ENCODE data around the gene B4GALNT2.
"Not testable (repeated sequence)": the region's sequence is repeated elsewhere in the genome, so short reads cannot be mapped to it uniquely, and the experiment has no call there.

The B4GALNT2 gene

DNA sequence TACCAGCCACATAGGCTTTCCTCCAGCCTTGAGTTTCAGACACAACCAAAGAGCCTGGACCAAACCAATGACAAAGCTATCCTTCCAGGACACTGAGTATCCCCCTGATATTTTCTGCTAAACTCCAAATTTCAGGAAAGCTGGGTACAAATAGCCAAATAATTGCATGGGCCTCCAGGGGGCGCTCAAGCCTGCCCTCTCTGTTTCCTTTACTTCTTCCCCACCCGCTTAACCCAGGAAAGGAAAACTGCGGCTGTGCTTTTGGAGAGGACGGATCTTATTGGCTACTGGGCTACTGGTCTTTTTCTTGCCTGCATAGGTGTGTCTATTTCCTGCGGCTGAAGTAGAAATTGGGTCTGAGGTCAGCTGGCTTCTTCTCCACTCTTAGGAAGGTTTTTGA lies 47.7 kb downstream of the B4GALNT2 start:
- TF ChIP-seq, protein P1, sequence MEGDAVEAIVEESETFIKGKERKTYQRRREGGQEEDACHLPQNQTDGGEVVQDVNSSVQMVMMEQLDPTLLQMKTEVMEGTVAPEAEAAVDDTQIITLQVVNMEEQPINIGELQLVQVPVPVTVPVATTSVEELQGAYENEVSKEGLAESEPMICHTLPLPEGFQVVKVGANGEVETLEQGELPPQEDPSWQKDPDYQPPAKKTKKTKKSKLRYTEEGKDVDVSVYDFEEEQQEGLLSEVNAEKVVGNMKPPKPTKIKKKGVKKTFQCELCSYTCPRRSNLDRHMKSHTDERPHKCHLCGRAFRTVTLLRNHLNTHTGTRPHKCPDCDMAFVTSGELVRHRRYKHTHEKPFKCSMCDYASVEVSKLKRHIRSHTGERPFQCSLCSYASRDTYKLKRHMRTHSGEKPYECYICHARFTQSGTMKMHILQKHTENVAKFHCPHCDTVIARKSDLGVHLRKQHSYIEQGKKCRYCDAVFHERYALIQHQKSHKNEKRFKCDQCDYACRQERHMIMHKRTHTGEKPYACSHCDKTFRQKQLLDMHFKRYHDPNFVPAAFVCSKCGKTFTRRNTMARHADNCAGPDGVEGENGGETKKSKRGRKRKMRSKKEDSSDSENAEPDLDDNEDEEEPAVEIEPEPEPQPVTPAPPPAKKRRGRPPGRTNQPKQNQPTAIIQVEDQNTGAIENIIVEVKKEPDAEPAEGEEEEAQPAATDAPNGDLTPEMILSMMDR (IDR thresholded peaks at IDR 0.05; ENCODE audit: low read depth, low read length, missing control alignments) = peak; percentile 85
- peak; percentile 24 for DNase-seq (ENCODE audit: extremely low read depth, low read depth)
- H3K4me3 ChIP-seq (replicated peaks; ENCODE audit: low read depth, low read length) = no peak overlapping the region

DNA sequence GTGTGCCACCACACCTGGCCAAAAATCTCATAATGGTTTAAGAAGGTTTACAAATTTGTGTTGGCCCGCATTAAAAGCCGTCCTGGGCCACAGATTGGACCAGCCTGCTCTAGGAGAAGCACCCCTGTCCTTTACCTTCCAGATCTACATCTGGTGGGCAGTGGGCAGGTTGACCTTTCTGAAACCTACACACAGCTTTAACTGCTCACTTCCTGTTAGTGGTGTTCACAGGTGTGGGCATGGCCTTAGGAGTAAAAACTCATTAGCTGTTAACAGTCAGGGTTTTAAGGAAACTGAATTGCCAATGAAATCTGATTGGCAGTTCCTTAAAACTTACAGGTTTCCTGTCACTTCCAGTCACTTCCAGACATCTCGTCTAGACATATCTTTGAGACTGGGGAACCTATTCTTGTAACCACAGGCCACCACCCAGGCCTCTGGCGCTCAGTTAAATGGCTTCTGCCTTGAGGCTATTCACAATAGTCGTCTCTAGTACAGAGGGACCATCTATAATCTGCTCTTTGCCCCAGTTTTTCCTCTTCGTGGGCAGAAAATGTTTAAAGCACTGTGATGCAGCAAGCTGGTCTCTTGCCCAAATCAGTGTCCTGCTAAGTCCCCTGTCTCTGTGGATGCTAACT lies 48.5 kb downstream of the B4GALNT2 start:
- TF ChIP-seq, protein P1 (IDR thresholded peaks at IDR 0.05; ENCODE audit: low read depth, low read length, missing control alignments) = no peak
- no peak overlapping the region for H3K4me3 ChIP-seq (replicated peaks; ENCODE audit: low read depth, low read length)
- DNase-seq (ENCODE audit: extremely low read depth, low read depth) = no peak

DNA sequence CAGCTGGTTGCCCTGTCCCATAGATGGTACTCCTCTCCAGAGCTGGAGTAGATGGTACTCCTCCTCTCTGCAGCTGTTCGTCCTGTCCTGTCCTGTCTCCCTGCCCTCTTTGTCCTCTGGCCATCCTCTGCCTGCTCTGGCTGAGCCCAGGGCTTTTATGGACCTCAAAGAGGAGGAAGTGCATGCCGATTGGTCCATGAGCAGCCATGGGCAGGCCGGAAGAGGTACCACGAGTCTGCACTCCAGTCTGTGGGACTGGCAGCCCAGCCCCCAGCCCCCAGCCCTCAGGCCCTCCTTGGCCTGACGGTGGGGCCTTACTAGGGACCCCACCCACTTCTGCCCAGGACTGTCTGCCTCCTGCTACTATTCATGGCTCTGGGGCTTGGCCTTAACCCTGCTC lies 50.8 kb downstream of the B4GALNT2 start:
- TF ChIP-seq, protein P1 (IDR thresholded peaks at IDR 0.05; ENCODE audit: low read depth, low read length, missing control alignments) = no peak
- no peak for DNase-seq (ENCODE audit: extremely low read depth, low read depth)
- H3K4me3 ChIP-seq (replicated peaks; ENCODE audit: low read depth, low read length) = no peak overlapping the region

DNA sequence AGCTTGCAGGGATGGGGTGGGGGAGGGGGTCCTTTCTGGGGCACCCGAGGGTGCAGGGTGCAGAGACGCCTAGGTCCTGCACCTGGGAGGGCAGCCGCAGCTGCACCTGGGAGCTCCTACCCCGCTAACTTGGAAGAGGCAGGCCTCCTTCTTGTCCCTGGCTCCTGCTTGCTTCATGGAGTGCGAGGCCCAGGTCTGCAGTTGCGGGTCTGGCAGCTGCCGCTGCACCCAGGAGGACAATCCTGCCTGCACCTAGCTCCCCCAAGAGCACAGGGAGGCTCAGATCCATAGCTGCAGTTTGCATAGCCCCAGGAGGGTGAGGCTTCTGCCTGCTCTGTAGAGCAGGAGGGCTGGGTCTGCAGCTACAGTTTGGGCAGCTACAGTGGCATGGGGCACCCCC lies 51.2 kb downstream of the B4GALNT2 start:
- DNase-seq (ENCODE audit: extremely low read depth, low read depth) = no peak
- TF ChIP-seq, protein P1 (IDR thresholded peaks at IDR 0.05; ENCODE audit: low read depth, low read length, missing control alignments) = no peak
- H3K4me3 ChIP-seq (replicated peaks; ENCODE audit: low read depth, low read length) = no peak overlapping the region

DNA sequence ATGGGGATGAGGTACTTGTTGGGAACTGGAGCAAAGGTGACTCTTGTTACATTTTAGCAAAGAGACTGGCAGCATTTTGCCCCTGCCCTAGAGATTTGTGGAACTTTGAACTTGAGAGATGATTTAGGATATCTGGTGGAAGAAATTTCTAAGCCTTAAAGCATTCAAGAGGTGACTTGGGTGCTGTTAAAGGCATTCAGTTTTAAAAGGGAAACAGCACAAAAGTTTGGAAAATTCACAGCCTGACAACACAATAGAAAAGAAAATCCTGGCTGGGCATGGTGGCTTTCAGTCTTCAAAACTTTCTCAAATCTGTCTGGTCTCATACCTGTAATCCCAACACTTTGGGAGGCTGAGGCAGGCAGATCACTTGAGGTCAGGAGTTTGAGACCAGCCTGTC lies 52.0 kb downstream of the B4GALNT2 start:
- not testable (repeated sequence) for H3K4me3 ChIP-seq (replicated peaks; ENCODE audit: low read depth, low read length); DNase-seq (ENCODE audit: extremely low read depth, low read depth)

DNA sequence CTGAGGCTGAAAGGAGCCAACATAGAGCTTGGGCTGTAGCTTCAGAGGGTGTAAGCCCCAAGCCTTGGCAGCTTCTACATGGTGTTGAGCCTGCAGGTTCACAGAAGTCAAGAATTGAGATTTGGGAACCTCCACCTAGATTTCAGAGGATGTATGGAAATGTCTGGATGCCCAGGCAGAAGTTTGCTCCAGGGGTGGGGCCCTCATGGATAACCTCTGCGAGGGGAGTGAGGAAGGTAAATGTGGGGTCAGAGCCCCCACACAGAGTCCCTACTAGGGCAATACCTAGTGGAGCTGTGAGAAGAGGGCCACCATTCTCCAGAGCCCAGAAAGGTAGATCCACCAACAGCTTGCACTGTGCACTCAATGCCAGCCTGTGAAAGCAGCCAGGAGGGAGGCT lies 52.8 kb downstream of the B4GALNT2 start:
- not testable (repeated sequence) for H3K4me3 ChIP-seq (replicated peaks; ENCODE audit: low read depth, low read length); DNase-seq (ENCODE audit: extremely low read depth, low read depth)

DNA sequence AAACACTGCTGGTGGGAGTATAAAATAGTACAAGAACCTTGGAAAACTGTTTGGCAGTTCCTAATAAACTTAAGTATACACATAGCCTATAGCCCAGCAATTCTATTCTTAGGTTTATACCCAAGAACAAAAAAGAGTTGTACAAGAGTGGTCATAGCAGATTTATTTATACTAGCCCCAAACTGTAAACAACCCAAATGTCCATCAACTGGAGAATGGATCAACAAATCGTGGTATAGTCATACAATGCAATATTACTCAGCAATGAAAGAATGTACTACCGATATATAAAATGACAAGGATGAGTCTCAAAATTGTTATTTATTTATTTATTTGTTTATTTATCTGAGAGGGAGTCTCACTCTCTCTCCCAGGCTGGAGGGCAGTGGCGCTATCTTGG lies 54.7 kb downstream of the B4GALNT2 start:
- no peak for DNase-seq (ENCODE audit: extremely low read depth, low read depth)
- TF ChIP-seq, protein P1 (IDR thresholded peaks at IDR 0.05; ENCODE audit: low read depth, low read length, missing control alignments) = no peak
- no peak overlapping the region for H3K4me3 ChIP-seq (replicated peaks; ENCODE audit: low read depth, low read length)

DNA sequence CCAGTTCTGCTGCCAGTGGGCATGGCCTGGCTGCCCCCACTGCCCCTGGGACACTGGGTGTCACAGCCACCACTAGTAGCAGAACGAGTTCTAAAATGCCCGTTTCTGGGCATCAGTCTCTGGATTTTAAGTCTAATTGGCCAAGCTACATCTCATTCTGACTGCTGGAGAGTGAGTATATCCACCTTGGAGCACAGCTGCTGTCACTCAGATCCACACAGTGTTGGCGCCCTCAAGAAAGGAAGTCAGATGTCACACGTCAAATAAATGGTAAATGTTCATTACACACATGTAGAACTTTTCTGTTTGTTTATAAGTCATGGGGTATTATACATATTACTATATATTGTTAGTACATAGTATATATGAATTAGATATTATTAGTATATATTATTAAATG lies 58.4 kb downstream of the B4GALNT2 start:
- TF ChIP-seq, protein P1 (IDR thresholded peaks at IDR 0.05; ENCODE audit: low read depth, low read length, missing control alignments) = no peak
- DNase-seq (ENCODE audit: extremely low read depth, low read depth) = no peak
- H3K4me3 ChIP-seq (replicated peaks; ENCODE audit: low read depth, low read length) = no peak overlapping the region

Measured in HFF-Myc (cell line).